WI38 (cell line): ENCODE data around the gene SLC22A6.

Source experiments
- H3K4me3 ChIP-seq: 2 replicates; pipeline ENCODE4 v1.5.1; 2011; ENCODE audit warnings: low read depth, mild to moderate bottlenecking, control low read depth, low read length
- CTCF ChIP-seq: IDR thresholded peaks from 2 replicates; pipeline ENCODE4 v1.5.1; 2012; ENCODE audit warnings: low read depth, mild to moderate bottlenecking, control low read depth, low read length

SLC22A6 gene

GRCh38 chr11:62933285-62933684 is 51.5 kb downstream of the SLC22A6 start:
- no peak for TF ChIP-seq CTCF

GRCh38 chr11:62931499-62932278 is 53.1 kb downstream of the SLC22A6 start:
- no peak overlapping the region for H3K4me3 ChIP-seq
- no peak for TF ChIP-seq CTCF

More at GRCh38 chr11:62933285-62933684, 51.5 kb downstream of the SLC22A6 start:
- H3K4me3 ChIP-seq = no peak overlapping the region

DNA sequence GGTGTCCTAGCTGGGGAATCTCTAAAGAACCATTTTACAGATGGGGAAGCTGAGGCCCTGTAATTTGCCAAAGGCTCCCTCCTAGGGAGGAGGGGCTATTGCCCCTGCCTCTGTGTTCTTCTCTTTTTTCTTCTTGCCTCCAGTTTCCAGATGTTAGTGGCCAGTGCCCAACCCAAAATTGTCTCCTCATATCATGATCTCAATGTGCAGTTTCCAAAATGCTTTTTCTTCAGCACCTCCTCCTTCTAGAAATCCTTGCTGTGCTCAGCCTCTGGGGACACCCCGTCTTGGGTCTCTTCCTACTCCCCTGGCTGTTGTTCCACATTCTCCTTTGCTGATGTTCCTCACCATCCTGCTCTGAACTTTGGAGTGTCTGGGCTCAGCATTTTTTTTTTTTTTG is 54.1 kb downstream of the SLC22A6 start:
- H3K4me3 ChIP-seq = no peak overlapping the region
- TF ChIP-seq CTCF = no peak

GRCh38 chr11:62930157-62930556 is 54.6 kb downstream of the SLC22A6 start:
- no peak for TF ChIP-seq CTCF

GRCh38 chr11:62928011-62928410 is 56.8 kb downstream of the SLC22A6 start:
- H3K4me3 ChIP-seq = no peak overlapping the region
- TF ChIP-seq CTCF = no peak

More at GRCh38 chr11:62930157-62930556, 54.6 kb downstream of the SLC22A6 start:
- no peak overlapping the region for H3K4me3 ChIP-seq

DNA sequence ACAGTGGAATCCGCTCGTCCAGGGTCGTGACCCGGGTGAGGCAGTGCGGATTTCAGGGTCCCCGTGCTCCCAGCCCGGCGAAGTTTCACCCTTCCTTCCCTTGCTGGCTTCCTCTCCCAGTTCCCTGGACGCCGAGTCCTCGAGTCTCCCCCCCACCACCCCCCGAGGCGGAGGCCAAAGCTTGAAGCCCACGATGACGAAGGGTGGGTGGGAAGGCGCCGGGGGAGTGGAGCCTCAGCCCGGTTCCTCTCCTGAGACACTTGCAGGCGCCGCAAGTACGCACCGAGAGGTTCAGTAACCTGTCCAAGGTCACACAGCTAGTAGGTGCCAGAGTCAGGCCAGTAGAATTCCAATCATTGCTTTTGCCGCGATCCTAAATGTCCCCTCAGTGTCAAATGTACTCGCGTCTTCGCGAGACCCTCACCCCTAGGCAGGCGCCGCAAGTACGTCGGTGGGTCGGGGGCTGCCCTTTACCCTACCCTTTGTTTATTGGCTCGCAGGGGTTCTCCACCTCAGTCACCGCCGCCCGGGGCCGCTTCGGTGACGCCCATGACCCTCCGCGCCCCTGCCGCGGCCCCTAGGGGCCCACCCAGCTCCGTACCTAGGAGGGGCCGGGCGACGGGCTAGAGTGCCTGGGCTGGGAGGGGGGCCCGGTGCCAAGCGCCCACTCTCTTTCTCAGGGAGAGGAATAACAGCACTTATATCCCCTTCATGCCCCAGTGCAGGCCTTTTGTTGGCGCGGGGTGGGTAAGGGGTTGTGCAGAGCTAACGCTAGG is 57.9 kb downstream of the SLC22A6 start:
- TF ChIP-seq CTCF = no peak
- H3K4me3 ChIP-seq = no peak overlapping the region
